ENCODE results near the gene BMAL2.

Gene BMAL2

GRCh38 chr12:27361372-27361771, 28.7 kb downstream of the BMAL2 start:
- Histone ChIP-seq H3K4me2 (ENCODE audit: low read length) (no peak overlapping the region), H2BK120ac (ENCODE audit: insufficient read depth, low read length, poor library complexity) (no peak overlapping the region), H3K27me3 (ENCODE audit: insufficient read depth, low read length) (no peaks in the 10 kb centered on the region), H3K18ac (ENCODE audit: low read length) (no peak overlapping the region), H3K79me1 (ENCODE audit: low read length) (no peaks in the 10 kb centered on the region), H2AFZ (ENCODE audit: insufficient read depth, low read length, poor library complexity) (no peak overlapping the region), H3K4me1 (ENCODE audit: control insufficient read depth in 1 of 2, insufficient read depth in 2 of 2, low read length in 2 of 2) (no peaks in the 10 kb centered on the region), H2BK12ac (ENCODE audit: low read length) (no peak overlapping the region), H3K9me3 (ENCODE audit: insufficient read depth, low read depth, low read length) (no peaks in the 10 kb centered on the region), H4K8ac (ENCODE audit: low read depth, low read length) (no peak overlapping the region), H3K27ac (ENCODE audit: low read depth, low read length) (no peak overlapping the region), H4K12ac (ENCODE audit: low read depth, low read length) (no peak overlapping the region), H3K36me3 (ENCODE audit: control insufficient read depth in 1 of 2, insufficient read depth in 2 of 2, low read length in 2 of 2) (no peaks in the 10 kb centered on the region), H3K4ac (ENCODE audit: low read depth, low read length) (no peak overlapping the region), H3K14ac (ENCODE audit: low read length) (no peak overlapping the region), H3K9ac (ENCODE audit: low read length) (no peak overlapping the region), H4K91ac (ENCODE audit: low read depth, low read length) (no peak overlapping the region), H3K4me3 (ENCODE audit: low read depth, low read length) (no peak overlapping the region), H3K23ac (ENCODE audit: low read length) (no peak overlapping the region), H2BK5ac (ENCODE audit: low read depth, low read length, poor library complexity) (no peak overlapping the region), H2AK5ac (ENCODE audit: low read length) (no peak overlapping the region), H3K79me2 (ENCODE audit: control insufficient read depth, insufficient read depth, low read length, poor library complexity) (no peaks in the 10 kb centered on the region)
- DNase-seq = no peak
- no CpG with 5 or more reads among the region's 2 CpGs for WGBS (ENCODE audit: extremely low coverage, insufficient coverage, insufficient read length)

- no CpG with 5 or more reads among the region's 3 CpGs for WGBS (ENCODE audit: extremely low coverage, insufficient coverage, insufficient read length)
- Histone ChIP-seq H2BK5ac (ENCODE audit: low read depth, low read length, poor library complexity) (no peak overlapping the region), H3K4me3 (ENCODE audit: low read depth, low read length) (no peak overlapping the region), H4K91ac (ENCODE audit: low read depth, low read length) (no peak overlapping the region), H3K23ac (ENCODE audit: low read length) (no peak overlapping the region), H3K27me3 (ENCODE audit: insufficient read depth, low read length) (no peaks in the 10 kb centered on the region), H4K8ac (ENCODE audit: low read depth, low read length) (no peak overlapping the region), H3K4me1 (ENCODE audit: control insufficient read depth in 1 of 2, insufficient read depth in 2 of 2, low read length in 2 of 2) (no peaks in the 10 kb centered on the region), H2BK12ac (ENCODE audit: low read length) (no peak overlapping the region), H3K79me2 (ENCODE audit: control insufficient read depth, insufficient read depth, low read length, poor library complexity) (no peaks in the 10 kb centered on the region), H3K27ac (ENCODE audit: low read depth, low read length) (no peak overlapping the region), H3K4me2 (ENCODE audit: low read length) (no peak overlapping the region), H3K36me3 (ENCODE audit: control insufficient read depth in 1 of 2, insufficient read depth in 2 of 2, low read length in 2 of 2) (no peaks in the 10 kb centered on the region), H3K14ac (ENCODE audit: low read length) (no peak overlapping the region), H2BK120ac (ENCODE audit: insufficient read depth, low read length, poor library complexity) (no peak overlapping the region), H3K9ac (ENCODE audit: low read length) (no peak overlapping the region), H4K12ac (ENCODE audit: low read depth, low read length) (no peak overlapping the region), H3K79me1 (ENCODE audit: low read length) (no peaks in the 10 kb centered on the region), H3K9me3 (ENCODE audit: insufficient read depth, low read depth, low read length) (no peaks in the 10 kb centered on the region), H2AFZ (ENCODE audit: insufficient read depth, low read length, poor library complexity) (no peak overlapping the region), H3K4ac (ENCODE audit: low read depth, low read length) (no peak overlapping the region), H3K18ac (ENCODE audit: low read length) (no peak overlapping the region), H2AK5ac (ENCODE audit: low read length) (no peak overlapping the region)
- DNase-seq = no peak
Measured at GRCh38 chr12:27366621-27367020, 34.0 kb downstream of the BMAL2 start.

GRCh38 chr12:27367078-27367477, 34.4 kb downstream of the BMAL2 start:
- no peak for DNase-seq
- no peak overlapping the region for H3K4ac ChIP-seq (ENCODE audit: low read depth, low read length)
- H2AK5ac ChIP-seq (ENCODE audit: low read length) = no peak overlapping the region
- H2BK12ac ChIP-seq (ENCODE audit: low read length) = no peak overlapping the region
- no peaks in the 10 kb centered on the region for H3K79me2 ChIP-seq (ENCODE audit: control insufficient read depth, insufficient read depth, low read length, poor library complexity)
- no peaks in the 10 kb centered on the region for H3K79me1 ChIP-seq (ENCODE audit: low read length)
- H2BK5ac ChIP-seq (ENCODE audit: low read depth, low read length, poor library complexity) = no peak overlapping the region
- H3K9me3 ChIP-seq (ENCODE audit: insufficient read depth, low read depth, low read length) = no peaks in the 10 kb centered on the region
- H3K23ac ChIP-seq (ENCODE audit: low read length) = no peak overlapping the region
- WGBS (ENCODE audit: extremely low coverage, insufficient coverage, insufficient read length) = no CpG with 5 or more reads among the region's 6 CpGs
- no peak overlapping the region for H2BK120ac ChIP-seq (ENCODE audit: insufficient read depth, low read length, poor library complexity)
- H3K36me3 ChIP-seq (ENCODE audit: control insufficient read depth in 1 of 2, insufficient read depth in 2 of 2, low read length in 2 of 2) = no peaks in the 10 kb centered on the region
- no peaks in the 10 kb centered on the region for H3K4me1 ChIP-seq (ENCODE audit: control insufficient read depth in 1 of 2, insufficient read depth in 2 of 2, low read length in 2 of 2)
- H3K27ac ChIP-seq (ENCODE audit: low read depth, low read length) = no peak overlapping the region
- H4K8ac ChIP-seq (ENCODE audit: low read depth, low read length) = no peak overlapping the region
- H3K9ac ChIP-seq (ENCODE audit: low read length) = no peak overlapping the region
- H3K27me3 ChIP-seq (ENCODE audit: insufficient read depth, low read length) = no peaks in the 10 kb centered on the region
- H4K12ac ChIP-seq (ENCODE audit: low read depth, low read length) = no peak overlapping the region
- no peak overlapping the region for H2AFZ ChIP-seq (ENCODE audit: insufficient read depth, low read length, poor library complexity)
- H3K4me3 ChIP-seq (ENCODE audit: low read depth, low read length) = no peak overlapping the region
- no peak overlapping the region for H3K14ac ChIP-seq (ENCODE audit: low read length)
- H4K91ac ChIP-seq (ENCODE audit: low read depth, low read length) = no peak overlapping the region
- no peak overlapping the region for H3K18ac ChIP-seq (ENCODE audit: low read length)
- no peak overlapping the region for H3K4me2 ChIP-seq (ENCODE audit: low read length)

GRCh38 chr12:27382171-27382795, 49.6 kb downstream of the BMAL2 start:
- H3K27me3 ChIP-seq (ENCODE audit: insufficient read depth, low read length) = no peaks in the 10 kb centered on the region
- no peak for DNase-seq

More at GRCh38 chr12:27382171-27382795, 49.6 kb downstream of the BMAL2 start:
- H3K4ac ChIP-seq (ENCODE audit: low read depth, low read length) = no peak overlapping the region
- H3K9me3 ChIP-seq (ENCODE audit: insufficient read depth, low read depth, low read length) = no peaks in the 10 kb centered on the region
- H3K79me2 ChIP-seq (ENCODE audit: control insufficient read depth, insufficient read depth, low read length, poor library complexity) = no peaks in the 10 kb centered on the region
- no peak overlapping the region for H3K9ac ChIP-seq (ENCODE audit: low read length)
- H4K8ac ChIP-seq (ENCODE audit: low read depth, low read length) = no peak overlapping the region
- no peak overlapping the region for H4K12ac ChIP-seq (ENCODE audit: low read depth, low read length)
- no peak overlapping the region for H3K4me2 ChIP-seq (ENCODE audit: low read length)
- H2AK5ac ChIP-seq (ENCODE audit: low read length) = no peak overlapping the region
- H3K36me3 ChIP-seq (ENCODE audit: control insufficient read depth in 1 of 2, insufficient read depth in 2 of 2, low read length in 2 of 2) = no peaks in the 10 kb centered on the region
- H3K23ac ChIP-seq (ENCODE audit: low read length) = no peak overlapping the region
- no peaks in the 10 kb centered on the region for H3K79me1 ChIP-seq (ENCODE audit: low read length)
- no peak overlapping the region for H2BK120ac ChIP-seq (ENCODE audit: insufficient read depth, low read length, poor library complexity)
- no peak overlapping the region for H2BK12ac ChIP-seq (ENCODE audit: low read length)
- H3K18ac ChIP-seq (ENCODE audit: low read length) = no peak overlapping the region
- peaks cover 0 to 5% of the 10 kb centered on the region in 2 experiments for H3K4me1 ChIP-seq (ENCODE audit: control insufficient read depth in 1 of 2, insufficient read depth in 2 of 2, low read length in 2 of 2)
- WGBS (ENCODE audit: extremely low coverage, insufficient coverage, insufficient read length) = no CpG with 5 or more reads among the region's 9 CpGs
- H3K27ac ChIP-seq (ENCODE audit: low read depth, low read length) = no peak overlapping the region
- H3K4me3 ChIP-seq (ENCODE audit: low read depth, low read length) = no peak overlapping the region
- no peak overlapping the region for H2AFZ ChIP-seq (ENCODE audit: insufficient read depth, low read length, poor library complexity)
- H3K14ac ChIP-seq (ENCODE audit: low read length) = no peak overlapping the region
- H2BK5ac ChIP-seq (ENCODE audit: low read depth, low read length, poor library complexity) = no peak overlapping the region
- no peak overlapping the region for H4K91ac ChIP-seq (ENCODE audit: low read depth, low read length)

All from trophoblast cell (in vitro differentiated cells and primary cell).